SK-N-DZ (cell line): ENCODE results near the gene ZNF91.
A peak's percentile ranks its signal among the peaks of the same experiment; 100 is the strongest.
"Not testable (repeated sequence)": the region's sequence is repeated elsewhere in the genome, so short reads cannot be mapped to it uniquely, and the experiment has no call there.

ENCODE experiments used
- DNase-seq: peaks from one replicate; pipeline ENCODE4 v3.0.0-alpha.2; 2015; ENCODE audit warnings: low spot score
- small RNA-seq, 2 experiments: library from RNA; depleted of rRNA; stranded (forward); fragments of <200 nt; gene quantifications; one replicate each; pipeline ENCODE3, GENCODE V24; 2014

The ZNF91 gene

GRCh38 chr19:23318941-23319340, 76.3 kb downstream of the ZNF91 start:
- DNase-seq: not testable (repeated sequence)

DNA sequence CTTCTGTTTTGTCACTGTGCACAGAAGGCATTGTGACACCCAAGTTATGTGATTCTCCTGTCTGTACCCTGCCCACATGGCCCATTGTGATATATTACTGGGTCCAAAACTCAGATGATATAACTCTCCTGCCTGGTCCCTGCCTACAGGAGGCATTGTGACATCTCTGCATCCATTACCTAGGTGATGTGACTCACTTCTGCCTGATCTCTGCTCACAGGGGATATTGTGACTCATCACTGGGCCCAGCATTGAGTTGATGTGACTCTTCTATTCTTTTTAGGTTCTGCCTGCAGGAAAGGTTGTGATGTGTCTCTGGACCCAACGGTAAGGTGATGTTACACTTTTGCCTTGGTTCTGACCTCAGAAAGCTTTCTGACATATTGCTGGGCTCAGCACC, 77.1 kb downstream of the ZNF91 start:
- no peak for DNase-seq

GRCh38 chr19:23315286-23315685, 80.0 kb downstream of the ZNF91 start:
- DNase-seq: no peak

- DNase-seq: no peak
Observed at GRCh38 chr19:23314505-23315251, 80.6 kb downstream of the ZNF91 start.

DNA sequence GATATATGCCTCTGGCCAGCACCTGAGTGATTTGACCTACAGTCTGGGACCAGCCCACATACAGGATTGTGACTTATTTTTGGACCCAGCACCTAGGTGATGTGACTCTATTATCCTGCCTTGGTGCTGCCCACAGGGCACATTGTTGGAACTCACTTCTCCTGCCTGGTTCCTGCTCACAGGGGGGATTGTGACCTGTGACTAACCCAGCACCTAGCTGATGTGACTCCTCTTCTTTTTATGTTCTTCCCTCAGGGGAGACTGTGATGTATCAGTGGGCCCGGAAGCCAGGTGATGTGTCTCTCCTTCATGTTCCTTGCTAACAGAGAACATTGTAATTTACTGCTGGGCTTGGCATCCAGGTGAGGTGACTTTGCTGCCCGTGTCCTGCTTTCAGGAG, 82.1 kb downstream of the ZNF91 start:
- no peak for DNase-seq

- no peak for DNase-seq
Observed at GRCh38 chr19:23312515-23312914, 82.8 kb downstream of the ZNF91 start.

- no peak for DNase-seq
Observed at GRCh38 chr19:23311551-23311950, 83.7 kb downstream of the ZNF91 start.

- DNase-seq: no peak
Observed at GRCh38 chr19:23310729-23311211, 84.5 kb downstream of the ZNF91 start.

DNA sequence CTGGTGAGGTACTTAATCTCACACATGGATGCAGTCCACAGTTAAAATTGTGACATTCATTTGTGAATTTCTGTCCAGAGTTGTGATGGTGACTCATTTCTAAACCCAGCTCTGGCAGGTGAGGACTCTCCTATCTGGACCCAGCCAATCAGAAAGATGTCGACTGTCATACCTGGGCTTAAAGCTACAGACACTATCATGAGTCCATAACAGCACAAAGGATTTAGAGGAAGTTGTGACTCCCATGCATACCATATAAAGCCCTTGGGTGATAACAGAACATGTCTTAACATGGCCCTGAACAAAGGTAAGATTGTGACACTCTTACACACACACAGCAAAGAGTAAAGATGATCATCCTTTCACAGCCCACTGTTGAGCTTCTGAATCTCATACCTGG, 85.3 kb downstream of the ZNF91 start:
- no peak for DNase-seq

DNA sequence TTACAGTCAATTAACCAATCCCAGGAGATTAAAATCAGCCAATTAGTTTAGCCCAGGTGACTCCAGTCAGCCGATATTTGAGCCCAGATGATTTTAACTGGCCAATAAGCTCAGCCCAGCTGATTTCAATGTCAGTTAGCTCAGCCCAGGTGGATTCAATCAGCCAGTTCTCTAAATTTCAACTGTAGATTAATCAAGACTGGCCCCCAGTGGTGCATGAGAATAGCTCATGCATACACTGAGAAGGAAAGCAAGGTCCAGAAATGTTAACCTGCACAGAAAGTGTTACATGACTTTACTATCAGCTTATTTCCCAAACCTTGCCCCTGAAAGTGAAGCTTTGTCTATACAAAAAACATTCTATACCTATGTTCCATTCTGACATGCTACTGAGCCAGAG, 89.7 kb downstream of the ZNF91 start:
- DNase-seq: peak; percentile 40

DNA sequence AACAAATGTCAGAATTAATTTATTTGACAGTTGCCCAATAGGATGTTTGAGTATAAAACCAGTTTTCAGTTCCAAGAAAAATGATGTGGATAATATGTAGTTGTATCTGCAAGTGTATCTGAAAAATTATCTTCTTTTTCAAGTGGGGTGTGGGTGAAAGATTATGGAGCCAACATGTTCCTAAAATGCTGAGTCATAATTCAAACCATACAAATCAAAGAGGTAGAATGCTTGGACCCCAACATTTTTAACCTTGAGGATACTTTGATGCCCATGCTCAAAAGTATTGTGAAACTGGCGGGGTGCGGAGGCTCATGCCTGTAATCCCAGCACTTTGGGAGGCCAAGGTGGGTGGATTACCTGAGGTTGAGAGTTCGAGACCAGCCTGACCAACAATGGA, 91.0 kb downstream of the ZNF91 start:
- no peak for DNase-seq

DNA sequence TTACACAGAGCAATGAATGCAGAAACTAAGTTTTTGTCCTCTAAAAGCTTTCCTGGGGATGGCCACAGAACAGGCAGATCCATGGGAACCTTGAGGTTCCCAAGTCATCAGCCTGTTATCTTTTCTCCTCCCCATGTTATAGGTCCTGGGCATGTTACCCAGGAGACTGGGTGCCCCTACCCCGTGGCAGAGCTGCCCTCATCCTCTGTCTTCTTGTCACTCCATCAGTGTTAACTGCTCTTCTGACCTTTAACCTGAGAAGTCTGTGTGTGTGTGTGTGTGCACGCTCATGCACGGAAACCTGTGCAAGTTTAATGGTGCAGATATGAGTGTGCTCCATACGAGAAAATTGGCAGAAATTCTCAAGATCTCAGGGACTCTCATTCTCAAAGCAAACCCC, 101.1 kb downstream of the ZNF91 start:
- DNase-seq: no peak

DNA sequence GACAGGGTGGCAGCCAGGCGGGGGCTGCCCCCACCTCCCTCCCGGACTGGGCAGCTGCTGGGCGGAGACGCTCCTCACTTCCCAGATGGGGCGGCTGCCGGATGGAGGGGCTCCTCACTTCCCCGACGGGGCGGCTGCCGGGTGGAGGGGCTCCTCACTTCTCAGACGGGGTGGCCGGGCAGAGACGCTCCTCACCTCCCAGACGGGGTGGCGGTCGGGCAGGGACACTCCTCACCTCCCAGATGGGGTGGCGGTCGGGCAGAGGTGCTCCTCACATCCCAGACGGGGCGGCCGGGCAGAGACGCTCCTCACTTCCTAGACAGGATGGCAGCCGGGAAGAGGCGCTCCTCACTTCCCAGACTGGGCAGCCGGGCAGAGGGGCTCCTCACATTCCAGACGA, 105.3 kb downstream of the ZNF91 start:
- DNase-seq: not testable (repeated sequence)

Small RNAs within 50 kb of the gene (small RNA-seq; reads per million reads assigned to genes)
- 0 reads per million in 2 experiments for gene VN1R91P
